HCT116 (cell line): ENCODE measurements around the gene CDKN1A.

Experiments
- CTCF ChIP-seq, 3 experiments: fragments of 200-600 bp in 1 of 3; sonication (generic) in 1 of 3; IDR thresholded peaks in 2 of 3; conservative IDR thresholded peaks in 1 of 3; 2 replicates each; pipeline ENCODE4 v1.5.1; 2012 to 2017; ENCODE audit warnings: low read depth in 2 of 3, low read length in 2 of 3, antibody characterized with exemption in 1 of 3, borderline replicate concordance in 1 of 3, control low read depth in 1 of 3, mild to moderate bottlenecking in 1 of 3, mixed read lengths in 1 of 3, mixed run types in 1 of 3, moderate library complexity in 1 of 3; ENCODE audit not compliant: insufficient read depth in 1 of 3
- EZH2 ChIP-seq: fragments of 200-600 bp; sonication (generic); IDR thresholded peaks from 2 replicates; pipeline ENCODE4 v1.6.1; 2017; ENCODE audit warnings: antibody characterized with exemption, mixed run types
- EZH2phosphoT487 ChIP-seq: fragments of 200-600 bp; IDR thresholded peaks from 2 replicates; pipeline ENCODE4 v1.6.1; 2018; ENCODE audit warnings: antibody characterized with exemption, borderline replicate concordance
- FOSL1 ChIP-seq: IDR thresholded peaks from 2 replicates; pipeline ENCODE4 v1.6.1; 2012; ENCODE audit warnings: low read depth
- SIN3A ChIP-seq: IDR thresholded peaks from 2 replicates; pipeline ENCODE4 v1.6.1; 2012; ENCODE audit warnings: low read depth
- SRF ChIP-seq: IDR thresholded peaks from 2 replicates; pipeline ENCODE4 v1.6.1; 2012; ENCODE audit warnings: low read depth

GRCh38 chr6:36636283-36636682, 42.2 kb upstream of the CDKN1A start:
- TF ChIP-seq EZH2 (no peak), SRF (no peak), CTCF (IDR thresholded peaks at IDR 0.05 in 2 of 3, conservative IDR thresholded peaks at IDR 0.05 in 1 of 3; ENCODE audit: borderline replicate concordance in 1 of 3, insufficient read depth in 1 of 3, low read depth in 2 of 3, low read length in 2 of 3) (no peak), EZH2phosphoT487 (no peak), FOSL1 (no peak), SIN3A (no peak)
